HL-60 (cell line): ENCODE results near the gene TUBB2A.

Experiments
- CTCF ChIP-seq: IDR thresholded peaks from one replicate; pipeline ENCODE4 v1.5.1; 2011; ENCODE audit warnings: low read length, control low read depth, inconsistent platforms; ENCODE audit not compliant: insufficient read depth
- GABPA ChIP-seq: IDR thresholded peaks from 2 replicates; pipeline ENCODE4 v1.6.1; 2012; ENCODE audit warnings: low read depth
- POLR2AphosphoS5 ChIP-seq: IDR thresholded peaks from 2 replicates; pipeline ENCODE4 v1.6.1; 2012; ENCODE audit warnings: low read depth
- REST ChIP-seq: IDR thresholded peaks from 2 replicates; pipeline ENCODE4 v1.6.1; 2012; ENCODE audit warnings: low read depth; ENCODE audit not compliant: insufficient replicate concordance
- SPI1 ChIP-seq: IDR thresholded peaks from 2 replicates; pipeline ENCODE4 v1.6.1; 2012; ENCODE audit warnings: low read depth, mild to moderate bottlenecking, borderline replicate concordance

GRCh38 chr6:3204921-3205320, 47.6 kb upstream of the TUBB2A start:
- TF ChIP-seq REST (no peak), GABPA (no peak), CTCF (no peak), POLR2AphosphoS5 (no peak), SPI1 (no peak)
